ENCODE data around the gene USP10.

USP10 gene

DNA sequence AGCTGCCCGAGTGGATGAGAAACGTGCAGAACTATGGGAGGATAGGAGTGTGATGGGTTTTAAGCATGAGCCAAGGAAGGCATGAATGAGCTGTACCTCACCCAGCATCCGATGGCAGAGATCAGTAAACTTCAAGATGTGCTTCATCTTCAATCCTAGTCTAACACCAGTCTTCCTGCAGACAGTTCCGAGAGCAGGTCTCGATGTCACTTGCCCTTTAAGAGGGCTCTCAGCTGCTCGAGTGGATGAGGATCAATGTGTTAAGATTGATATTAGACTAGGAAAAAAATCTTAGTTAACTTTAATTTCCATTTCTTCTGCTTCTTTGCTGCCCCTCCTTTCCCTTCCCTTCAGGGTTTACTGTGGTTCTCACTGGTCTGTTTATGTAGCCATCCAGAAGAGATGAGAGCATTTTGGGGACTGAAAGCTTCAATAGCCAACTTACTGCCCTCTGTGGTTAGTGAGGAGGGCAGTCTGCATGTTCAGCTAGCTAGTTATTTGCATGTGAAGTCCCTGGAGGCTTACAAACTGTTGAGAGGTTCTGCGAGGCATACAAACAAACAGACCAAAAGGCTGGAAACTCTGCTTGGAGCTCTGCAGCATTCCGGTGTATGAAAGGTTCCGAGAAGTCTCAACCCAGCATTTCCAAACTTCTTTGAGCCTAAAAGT is 36.2 kb upstream of the USP10 start:
- no peak for DNase-seq (ENCODE audit: low read depth in 2 of 2)
- no peak overlapping the region for H3K4me3 ChIP-seq (replicated peaks in 1 of 2; ENCODE audit: low read depth in 2 of 2, low read length in 2 of 2)
- TF ChIP-seq, protein P1, sequence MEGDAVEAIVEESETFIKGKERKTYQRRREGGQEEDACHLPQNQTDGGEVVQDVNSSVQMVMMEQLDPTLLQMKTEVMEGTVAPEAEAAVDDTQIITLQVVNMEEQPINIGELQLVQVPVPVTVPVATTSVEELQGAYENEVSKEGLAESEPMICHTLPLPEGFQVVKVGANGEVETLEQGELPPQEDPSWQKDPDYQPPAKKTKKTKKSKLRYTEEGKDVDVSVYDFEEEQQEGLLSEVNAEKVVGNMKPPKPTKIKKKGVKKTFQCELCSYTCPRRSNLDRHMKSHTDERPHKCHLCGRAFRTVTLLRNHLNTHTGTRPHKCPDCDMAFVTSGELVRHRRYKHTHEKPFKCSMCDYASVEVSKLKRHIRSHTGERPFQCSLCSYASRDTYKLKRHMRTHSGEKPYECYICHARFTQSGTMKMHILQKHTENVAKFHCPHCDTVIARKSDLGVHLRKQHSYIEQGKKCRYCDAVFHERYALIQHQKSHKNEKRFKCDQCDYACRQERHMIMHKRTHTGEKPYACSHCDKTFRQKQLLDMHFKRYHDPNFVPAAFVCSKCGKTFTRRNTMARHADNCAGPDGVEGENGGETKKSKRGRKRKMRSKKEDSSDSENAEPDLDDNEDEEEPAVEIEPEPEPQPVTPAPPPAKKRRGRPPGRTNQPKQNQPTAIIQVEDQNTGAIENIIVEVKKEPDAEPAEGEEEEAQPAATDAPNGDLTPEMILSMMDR (IDR thresholded peaks at IDR 0.05; ENCODE audit: low read depth, low read length): no peak

DNA sequence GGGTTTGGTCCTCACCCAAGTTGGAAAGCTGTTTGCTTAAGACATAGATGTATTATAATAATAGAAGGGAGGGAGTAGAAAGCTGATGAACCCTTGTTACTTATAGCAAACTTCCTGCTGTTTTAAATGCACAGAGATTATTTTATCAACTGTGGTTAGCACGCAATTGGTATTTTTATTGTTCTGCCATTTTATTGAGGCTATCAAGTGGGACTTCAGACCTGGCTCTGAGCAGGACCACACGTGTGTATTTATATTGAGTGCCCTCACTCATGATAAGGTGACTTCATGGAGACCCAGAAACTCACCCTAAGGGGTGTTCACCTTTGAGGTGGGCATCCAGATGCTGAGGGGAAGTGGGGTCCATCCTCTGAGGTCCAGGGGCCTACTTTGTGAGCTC is 34.4 kb upstream of the USP10 start:
- TF ChIP-seq, protein P1 (IDR thresholded peaks at IDR 0.05; ENCODE audit: low read depth, low read length): no peak

DNA sequence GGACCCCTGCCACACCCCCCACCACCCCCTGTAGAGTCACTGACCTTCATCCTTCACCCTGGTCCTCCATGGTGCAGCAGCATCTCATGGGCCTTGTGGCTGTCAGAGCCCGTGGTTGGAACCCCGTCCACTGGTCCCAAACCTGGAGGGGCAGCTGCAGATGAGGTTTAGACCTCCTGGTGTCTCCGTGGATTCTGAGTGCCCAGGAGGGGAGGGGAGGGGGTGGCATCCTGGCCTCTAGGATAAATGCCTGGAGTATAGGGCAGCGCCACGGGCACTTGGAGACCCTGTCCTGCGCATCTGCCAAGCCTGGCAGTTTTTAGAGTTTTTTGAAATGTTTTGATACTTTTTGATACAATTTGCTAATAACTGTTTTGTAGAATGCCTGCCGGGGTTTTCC is 34.0 kb upstream of the USP10 start:
- TF ChIP-seq, protein P1 (IDR thresholded peaks at IDR 0.05; ENCODE audit: low read depth, low read length): no peak
- no peak overlapping the region for H3K4me3 ChIP-seq (replicated peaks in 1 of 2; ENCODE audit: low read depth in 2 of 2, low read length in 2 of 2)
- DNase-seq (ENCODE audit: low read depth in 2 of 2): no peak

More for the DNA sequence above, 34.4 kb upstream of the USP10 start:
- no peak overlapping the region for H3K4me3 ChIP-seq (replicated peaks in 1 of 2; ENCODE audit: low read depth in 2 of 2, low read length in 2 of 2)
- DNase-seq (ENCODE audit: low read depth in 2 of 2): no peak

DNA sequence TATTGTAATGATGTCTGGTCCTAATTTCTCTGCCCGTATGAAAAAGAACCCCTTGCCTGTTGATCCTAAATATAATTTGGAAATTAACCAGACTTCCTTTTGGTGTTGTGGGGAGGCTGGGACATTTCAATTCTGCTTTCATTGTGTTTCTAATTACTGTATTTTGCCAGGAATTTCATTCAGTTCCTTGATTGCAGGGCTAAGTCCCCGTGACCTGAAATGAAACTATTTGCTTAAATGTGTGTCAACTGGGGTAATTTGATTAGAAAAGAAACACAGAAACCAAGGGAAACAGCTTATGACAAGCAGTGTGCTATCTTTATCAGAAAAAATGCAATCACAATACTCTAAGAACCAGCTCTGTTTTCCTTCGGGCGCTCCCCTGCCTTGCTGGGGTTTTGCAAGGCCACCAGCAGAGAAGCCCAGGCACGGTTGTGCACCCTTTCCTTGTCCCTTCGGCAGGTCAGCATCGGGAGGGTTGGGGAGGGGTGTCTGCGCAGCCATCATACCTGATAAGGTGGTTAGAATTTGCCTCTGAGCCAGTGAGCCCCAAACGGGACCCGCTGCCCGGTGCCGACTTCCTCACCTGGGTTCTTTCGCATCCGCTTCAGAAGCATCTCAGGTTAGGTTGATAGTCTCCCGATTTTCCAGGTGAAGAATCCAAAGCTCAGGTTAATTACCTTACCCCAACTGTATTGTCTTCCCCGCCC is 32.0 kb upstream of the USP10 start:
- TF ChIP-seq, protein P1 (IDR thresholded peaks at IDR 0.05; ENCODE audit: low read depth, low read length): no peak
- no peak overlapping the region for H3K4me3 ChIP-seq (replicated peaks in 1 of 2; ENCODE audit: low read depth in 2 of 2, low read length in 2 of 2)
- DNase-seq (ENCODE audit: low read depth in 2 of 2): no peak

GRCh38 chr16:84670063-84670462 is 29.7 kb upstream of the USP10 start:
- TF ChIP-seq, protein P1 (IDR thresholded peaks at IDR 0.05; ENCODE audit: low read depth, low read length): no peak
- DNase-seq (ENCODE audit: low read depth in 2 of 2): no peak
- no peak overlapping the region for H3K4me3 ChIP-seq (replicated peaks in 1 of 2; ENCODE audit: low read depth in 2 of 2, low read length in 2 of 2)

DNA sequence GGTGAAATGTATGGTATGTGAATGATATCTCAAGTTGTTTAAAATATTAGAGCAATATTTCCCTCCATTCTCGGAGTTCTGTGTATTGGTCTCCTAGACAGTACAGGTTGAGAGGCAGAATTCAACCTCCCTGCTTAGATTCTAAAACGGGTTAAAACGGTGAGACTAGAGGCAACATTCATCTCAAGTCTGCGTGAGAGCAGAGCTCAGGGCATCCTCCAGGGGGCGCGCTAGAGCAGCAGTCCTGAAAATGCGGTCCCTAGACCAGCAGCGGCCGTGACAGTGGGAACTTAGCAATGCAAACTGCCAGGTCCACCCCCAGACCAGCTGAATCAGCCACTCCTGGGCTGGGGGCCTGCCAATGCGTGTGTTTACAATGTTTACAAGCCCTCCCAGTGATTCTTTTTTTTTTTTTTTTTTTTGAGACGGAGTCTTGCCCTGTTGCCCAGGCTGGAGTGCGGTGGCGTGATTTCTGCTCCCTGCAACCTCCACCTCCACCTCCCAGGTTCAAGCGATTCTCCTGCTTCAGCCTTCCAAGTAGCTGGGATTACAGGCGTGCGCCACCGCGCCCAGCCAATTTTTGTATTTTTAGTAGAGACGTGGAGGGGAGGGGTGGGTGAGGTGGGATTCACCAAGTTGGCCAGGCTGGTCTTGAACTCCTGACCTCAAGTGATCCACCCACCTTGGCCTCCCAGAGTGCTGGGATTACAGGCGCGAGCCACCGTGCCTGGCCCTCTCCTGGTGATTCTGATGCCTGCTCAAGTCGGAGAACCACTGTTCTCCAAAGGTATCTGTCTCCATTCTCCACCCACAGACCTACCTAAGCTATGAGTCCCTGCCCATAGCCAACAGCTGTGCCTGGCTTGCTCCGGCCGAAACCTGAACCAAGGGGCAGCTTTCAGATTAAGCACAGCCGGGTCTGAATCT is 27.3 kb upstream of the USP10 start:
- no peak overlapping the region for H3K4me3 ChIP-seq (replicated peaks in 1 of 2; ENCODE audit: low read depth in 2 of 2, low read length in 2 of 2)
- peak; percentile 73 to 80 for DNase-seq (ENCODE audit: low read depth in 2 of 2)
- TF ChIP-seq, protein P1 (IDR thresholded peaks at IDR 0.05; ENCODE audit: low read depth, low read length): peak; percentile 95

Measured in cardiac fibroblast (primary cell).